M059J (cell line): ENCODE data around the gene CDKN1C. TPM values are rescaled to one million over a fixed set of nuclear protein-coding genes. Genes with fewer than 3 reads are reported as not detected.
"Not testable (repeated sequence)": the region's sequence is repeated elsewhere in the genome, so short reads cannot be mapped to it uniquely, and the experiment has no call there.

Source experiments
- DNase-seq: peaks from one replicate; pipeline ENCODE4 v3.0.0-alpha.2; 2012; ENCODE audit warnings: low read depth
- total RNA-seq: library from RNA; depleted of rRNA; stranded (reverse); fragments of >200 nt; shearing (Covaris generic); gene quantifications from 2 replicates; pipeline ENCODE4 v1.2.3, GENCODE V29; 2014

Gene CDKN1C
- total RNA-seq, 1 experiment from 2014 or later = 4.4 TPM

- DNase-seq = no peak
Observed at GRCh38 chr11:2909133-2909902, 23.7 kb upstream of the CDKN1C start.

- DNase-seq = no peak
Observed at GRCh38 chr11:2908130-2908529, 22.6 kb upstream of the CDKN1C start.

- not testable (repeated sequence) for DNase-seq
Observed at GRCh38 chr11:2905299-2905698, 19.7 kb upstream of the CDKN1C start.

GRCh38 chr11:2904153-2905052 is 18.8 kb upstream of the CDKN1C start:
- DNase-seq = no peak

GRCh38 chr11:2903672-2904011 is 18.1 kb upstream of the CDKN1C start:
- no peak for DNase-seq

GRCh38 chr11:2902784-2903671 is 17.5 kb upstream of the CDKN1C start:
- DNase-seq = no peak

GRCh38 chr11:2901854-2902783 is 16.5 kb upstream of the CDKN1C start:
- peak; percentile 93 for DNase-seq

GRCh38 chr11:2901196-2901796 is 15.7 kb upstream of the CDKN1C start:
- no peak for DNase-seq

GRCh38 chr11:2899080-2899783 is 13.7 kb upstream of the CDKN1C start:
- peak; percentile 91 for DNase-seq

- peak; percentile 93 for DNase-seq
Observed at GRCh38 chr11:2898366-2899079, 12.9 kb upstream of the CDKN1C start.

GRCh38 chr11:2897048-2897447 is 11.5 kb upstream of the CDKN1C start:
- no peak for DNase-seq

- no peak for DNase-seq
Observed at GRCh38 chr11:2896047-2896446, 10.5 kb upstream of the CDKN1C start.

- no peak for DNase-seq
Observed at GRCh38 chr11:2893935-2894334, 8.4 kb upstream of the CDKN1C start.

GRCh38 chr11:2892967-2893528 is 7.5 kb upstream of the CDKN1C start:
- no peak for DNase-seq

GRCh38 chr11:2892215-2892966 is 6.8 kb upstream of the CDKN1C start:
- peak; percentile 45 for DNase-seq

GRCh38 chr11:2891326-2892214 is 6.0 kb upstream of the CDKN1C start:
- no peak for DNase-seq
